KMS-11 (cell line): ENCODE measurements around the gene DNAJC4.

Experiments
- H2AFZ ChIP-seq: fragments of 200-600 bp; sonication (generic); 2 replicates; pipeline ENCODE4 v1.6.1; 2016; ENCODE audit warnings: antibody characterized with exemption, mixed run types, low read depth
- H3K27ac ChIP-seq: fragments of 200-600 bp; sonication (generic); 2 replicates; pipeline ENCODE4 v1.6.1; 2016; ENCODE audit warnings: mild to moderate bottlenecking, mixed run types
- H3K27me3 ChIP-seq: fragments of 200-600 bp; sonication (generic); 2 replicates; pipeline ENCODE4 v1.6.1; 2017; ENCODE audit warnings: mild to moderate bottlenecking, low read depth, mixed run types, moderate library complexity; ENCODE audit not compliant: insufficient read depth
- H3K36me3 ChIP-seq: fragments of 200-600 bp; sonication (generic); 2 replicates; pipeline ENCODE4 v1.6.1; 2017; ENCODE audit warnings: mild to moderate bottlenecking, mixed run types; ENCODE audit not compliant: insufficient read depth
- H3K4me1 ChIP-seq: fragments of 200-600 bp; sonication (generic); 2 replicates; pipeline ENCODE4 v1.6.1; 2016; ENCODE audit warnings: mild to moderate bottlenecking, low read depth, mixed run types; ENCODE audit not compliant: poor library complexity, severe bottlenecking
- H3K4me2 ChIP-seq: fragments of 200-600 bp; sonication (generic); 2 replicates; pipeline ENCODE4 v1.7.0; 2016; ENCODE audit warnings: mild to moderate bottlenecking, mixed run types
- H3K4me3 ChIP-seq: fragments of 200-600 bp; sonication (generic); IDR thresholded peaks from 2 replicates; pipeline ENCODE4 v1.6.1; 2017; ENCODE audit warnings: low read depth, low read length, mixed read lengths; ENCODE audit not compliant: insufficient read depth
- H3K79me2 ChIP-seq: fragments of 200-600 bp; sonication (generic); 2 replicates; pipeline ENCODE4 v1.6.1; 2016; ENCODE audit warnings: low read depth, mixed run types; ENCODE audit not compliant: insufficient read depth
- H3K9ac ChIP-seq: fragments of 200-600 bp; sonication (generic); 2 replicates; pipeline ENCODE4 v1.6.1; 2016; ENCODE audit warnings: mild to moderate bottlenecking, mixed run types
- H4K20me1 ChIP-seq: fragments of 200-600 bp; sonication (generic); 2 replicates; pipeline ENCODE4 v1.6.1; 2016; ENCODE audit warnings: mild to moderate bottlenecking, mixed run types; ENCODE audit not compliant: insufficient read depth
- CTCF ChIP-seq: fragments of 200-600 bp; sonication (generic); conservative IDR thresholded peaks from 2 replicates; pipeline ENCODE4 v1.6.1; 2017; ENCODE audit warnings: low read depth, mild to moderate bottlenecking, antibody characterized with exemption, low read length, moderate library complexity, mixed read lengths

Gene DNAJC4

GRCh38 chr11:64223001-64223651 lies 7.2 kb upstream of the DNAJC4 start:
- H3K4me3 ChIP-seq = no peak overlapping the region
- H3K79me2 ChIP-seq = no peaks in the 10 kb centered on the region
- H3K4me2 ChIP-seq = no peak overlapping the region
- H2AFZ ChIP-seq = no peak overlapping the region
- H3K36me3 ChIP-seq = no peaks in the 10 kb centered on the region
- peaks cover 17% of the 10 kb centered on the region for H3K4me1 ChIP-seq
- H4K20me1 ChIP-seq = no peaks in the 10 kb centered on the region
- no peak overlapping the region for H3K9ac ChIP-seq
- TF ChIP-seq CTCF = no peak
- no peaks in the 10 kb centered on the region for H3K27me3 ChIP-seq
- no peak overlapping the region; the same call in 1 of the 2 replicates for H3K27ac ChIP-seq

- Histone ChIP-seq H4K20me1 (no peaks in the 10 kb centered on the region), H3K36me3 (no peaks in the 10 kb centered on the region), H3K27me3 (no peaks in the 10 kb centered on the region), H2AFZ (no peak overlapping the region), H3K4me1 (peaks cover 18% of the 10 kb centered on the region), H3K27ac (no peak overlapping the region), H3K9ac (no peak overlapping the region), H3K79me2 (no peaks in the 10 kb centered on the region), H3K4me3 (no peak overlapping the region), H3K4me2 (no peak overlapping the region; the same call in 1 of the 2 replicates)
- TF ChIP-seq CTCF = no peak
These were observed 6.0 kb upstream of the DNAJC4 start for GRCh38 chr11:64224151-64224890.

GRCh38 chr11:64224891-64225607 lies 5.3 kb upstream of the DNAJC4 start:
- H3K4me2 ChIP-seq = peak overlapping the region; percentile 84
- no peak overlapping the region for H3K4me3 ChIP-seq
- peaks cover 25% of the 10 kb centered on the region for H3K4me1 ChIP-seq
- H3K27me3 ChIP-seq = no peaks in the 10 kb centered on the region
- H3K9ac ChIP-seq = peak overlapping the region; percentile 53; the same call in 1 of the 2 replicates
- TF ChIP-seq CTCF = no peak
- peak overlapping the region; percentile 67; the same call in 1 of the 2 replicates for H2AFZ ChIP-seq
- no peaks in the 10 kb centered on the region for H3K36me3 ChIP-seq
- no peaks in the 10 kb centered on the region for H3K79me2 ChIP-seq
- H3K27ac ChIP-seq = no peak overlapping the region; the same call in 1 of the 2 replicates
- no peaks in the 10 kb centered on the region for H4K20me1 ChIP-seq

- H3K36me3 ChIP-seq = no peaks in the 10 kb centered on the region
- peak within 1 kb of the TSS; percentile 32; the same call in 1 of the 2 replicates for H3K27ac ChIP-seq
- no peaks in the 10 kb centered on the region for H3K27me3 ChIP-seq
- H2AFZ ChIP-seq = peak within 1 kb of the TSS; percentile 67
- no peaks in the 10 kb centered on the region for H3K79me2 ChIP-seq
- H3K4me1 ChIP-seq = peaks cover 25% of the 10 kb centered on the region
- no peak within 1 kb of the TSS for H3K4me3 ChIP-seq
- H3K9ac ChIP-seq = peak within 1 kb of the TSS; percentile 53; the same call in 1 of the 2 replicates
- TF ChIP-seq CTCF = no peak
- H3K4me2 ChIP-seq = peak within 1 kb of the TSS; percentile 96
- no peaks in the 10 kb centered on the region for H4K20me1 ChIP-seq
These were observed 4.5 kb upstream of the DNAJC4 start, which contains the start of the genes NUDT22 and TRPT1 for GRCh38 chr11:64225608-64226506. TSS of gene NUDT22 (plus strand) at chr11:64226274. CDS start at chr11:64226653, 379 bp downstream. TSS of gene TRPT1 (minus strand) at chr11:64226186. CDS start at chr11:64225860, 326 bp downstream.
